Stimulated activated CD4-positive, alpha-beta T cell treated with anti-CD3 and anti-CD28 coated beads, Interleukin-2, amount 100 ng/mL, for 4 hours (primary cell): ENCODE results near the gene TPO.
"Not testable (repeated sequence)": the region's sequence is repeated elsewhere in the genome, so short reads cannot be mapped to it uniquely, and the experiment has no call there.

Experiments
- DNase-seq: peaks from one replicate; pipeline ENCODE4 v3.0.0-alpha.2; 2020; ENCODE audit warnings: low read depth

Gene TPO

DNA sequence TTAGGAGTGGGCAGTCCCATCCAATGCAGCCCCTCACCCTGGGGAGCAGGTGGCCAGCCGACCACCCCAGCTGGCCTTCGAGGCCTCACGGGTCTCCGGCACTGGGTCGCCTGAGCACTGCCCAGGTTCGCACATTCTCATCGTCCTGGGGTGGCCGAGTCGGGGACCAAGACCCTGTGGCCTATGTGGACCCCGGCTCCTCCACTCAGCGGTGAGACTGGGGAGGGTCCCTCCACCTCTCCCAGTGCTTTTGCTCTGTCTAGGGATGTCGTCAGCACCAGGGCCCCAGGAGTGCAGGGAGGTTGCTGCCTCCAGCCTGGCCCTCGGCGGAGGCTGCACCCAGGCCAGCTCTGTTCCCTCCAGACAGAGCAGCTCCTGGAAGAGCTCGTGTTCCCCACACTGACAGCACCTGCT is 89.6 kb downstream of the TPO start:
- DNase-seq: no peak

DNA sequence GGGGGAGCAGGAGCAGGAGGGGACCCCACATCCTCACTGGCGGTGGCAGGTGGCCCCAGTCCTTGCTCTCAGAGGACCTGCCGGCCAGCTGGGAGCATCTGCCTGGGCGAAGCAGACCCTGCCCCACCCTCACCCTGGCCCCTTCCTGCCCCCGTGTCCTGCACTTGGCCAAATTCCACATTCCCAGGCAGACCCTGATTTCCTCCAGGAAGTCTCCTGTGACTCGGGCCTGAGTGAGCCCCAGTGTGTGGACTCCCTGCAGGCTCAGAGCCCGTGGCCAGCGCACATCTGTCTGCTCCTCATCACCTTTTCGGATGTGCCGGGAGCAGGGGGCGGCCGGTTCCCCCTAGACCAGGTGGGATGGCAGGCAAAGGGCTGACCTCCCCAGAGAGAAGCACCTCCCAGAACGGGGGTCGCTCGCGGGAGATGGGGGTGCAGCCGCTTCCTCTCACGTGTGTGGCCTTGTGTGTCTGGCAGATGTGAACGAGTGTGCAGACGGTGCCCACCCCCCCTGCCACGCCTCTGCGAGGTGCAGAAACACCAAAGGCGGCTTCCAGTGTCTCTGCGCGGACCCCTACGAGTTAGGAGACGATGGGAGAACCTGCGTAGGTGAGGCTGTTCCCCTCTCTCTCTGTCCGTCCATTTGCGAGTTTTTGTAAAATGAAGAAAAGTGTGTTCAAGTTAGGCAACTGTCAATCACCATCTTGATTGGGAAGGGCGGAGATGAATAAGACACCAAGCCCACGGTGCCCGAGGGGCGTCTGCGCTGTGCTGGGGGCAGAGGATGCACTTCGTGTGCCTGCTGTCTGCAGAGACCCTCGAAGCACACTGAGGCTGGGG is 90.4 kb downstream of the TPO start:
- DNase-seq: no peak

DNA sequence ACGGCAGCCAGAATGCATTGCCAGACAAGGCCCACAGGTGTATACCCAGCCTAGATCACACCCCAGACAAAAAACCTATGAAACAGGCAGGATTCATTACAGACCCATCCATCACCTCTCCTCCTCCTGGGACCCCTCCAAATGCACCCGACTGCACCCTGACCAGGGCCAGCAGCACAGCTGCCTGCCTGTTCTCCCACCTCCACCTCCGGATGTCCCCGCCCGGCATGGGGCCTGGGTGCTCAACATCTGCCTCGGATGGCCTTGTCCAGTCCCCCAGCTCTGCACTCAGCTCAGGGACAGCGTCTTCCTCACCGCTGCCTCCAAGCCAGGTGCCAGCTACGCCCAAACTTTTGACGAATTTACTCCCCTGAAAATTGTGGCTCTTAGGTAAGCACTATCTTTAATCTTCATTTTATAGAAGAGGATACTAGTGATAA is 91.1 kb downstream of the TPO start:
- DNase-seq: no peak

- DNase-seq: no peak
Observed at GRCh38 chr2:1505031-1505441, 91.8 kb downstream of the TPO start.

DNA sequence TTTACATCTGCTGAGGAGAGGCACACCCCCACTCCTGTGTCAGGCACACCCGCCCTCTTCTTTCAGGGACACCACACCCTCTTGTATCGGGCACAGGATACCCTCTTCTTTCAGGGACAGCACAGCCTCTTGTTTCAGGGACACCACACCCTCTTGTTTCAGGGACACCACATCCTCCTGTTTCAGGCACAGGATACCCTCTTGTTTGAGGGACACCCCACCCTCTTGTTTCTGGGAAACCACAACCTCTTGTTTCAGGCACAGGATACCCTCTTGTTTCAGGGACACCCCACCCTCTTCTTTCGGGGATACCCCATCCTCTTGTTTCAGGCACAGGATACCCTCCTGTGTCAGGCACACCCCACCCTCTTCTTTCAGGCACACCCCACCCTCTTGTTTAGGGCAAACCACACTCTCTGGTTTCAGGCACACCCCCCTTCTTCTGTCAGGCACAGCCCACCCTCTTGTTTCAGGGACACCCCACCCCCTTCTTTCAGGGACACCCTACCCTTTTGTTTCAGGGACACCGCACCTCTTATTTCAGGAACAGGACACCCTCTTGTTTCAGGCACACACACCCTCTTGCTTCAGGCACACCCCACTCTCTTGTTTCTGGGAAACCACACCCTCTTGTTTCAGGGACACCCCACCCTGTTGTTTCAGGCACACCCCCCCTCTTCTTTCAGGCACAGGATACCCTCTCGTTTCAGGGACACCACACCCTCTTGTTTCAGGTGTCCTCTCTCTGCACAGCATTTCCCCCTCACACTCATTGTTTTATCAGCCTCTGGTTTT is 96.2 kb downstream of the TPO start:
- DNase-seq: no peak

DNA sequence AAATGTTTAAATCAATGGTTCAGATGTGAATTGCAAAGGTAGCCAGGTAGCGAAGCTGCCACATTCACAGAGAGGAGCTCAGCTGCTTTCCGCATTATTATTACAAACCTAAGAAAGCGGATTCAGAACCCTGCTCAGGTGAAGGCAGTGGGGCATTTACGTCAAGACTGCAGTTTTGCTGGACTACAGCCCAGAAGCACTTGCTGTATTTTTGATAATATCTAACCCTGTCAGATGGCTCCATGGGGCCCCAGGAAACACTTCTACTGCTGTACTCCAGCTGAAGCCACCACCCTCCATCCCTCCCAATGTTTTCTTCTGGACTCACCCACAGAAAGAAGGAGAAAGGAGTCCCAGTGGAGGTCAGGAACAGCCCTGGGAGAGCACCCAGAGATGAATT is 96.9 kb downstream of the TPO start:
- no peak for DNase-seq

DNA sequence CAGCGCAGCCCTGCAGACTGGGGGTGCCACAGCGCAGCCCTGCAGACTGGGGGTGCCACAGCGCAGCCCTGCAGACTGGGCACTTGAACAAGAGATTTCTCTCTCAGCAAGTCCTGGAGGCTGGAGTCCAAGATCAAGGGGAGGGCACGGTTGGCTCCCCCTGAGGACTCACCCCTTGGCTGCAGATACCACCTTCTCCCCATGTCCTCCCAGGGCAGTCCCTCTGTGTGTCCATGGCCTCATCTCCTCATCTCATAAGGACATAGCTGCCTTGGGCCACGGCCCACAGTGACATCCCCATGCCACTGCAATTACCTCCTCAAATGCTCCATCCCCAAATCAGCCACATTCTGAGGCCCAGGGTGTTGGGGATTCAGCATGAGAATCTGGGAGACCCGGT is 98.2 kb downstream of the TPO start:
- DNase-seq: no peak

GRCh38 chr2:1512321-1513289 is 99.3 kb downstream of the TPO start:
- no peak for DNase-seq

GRCh38 chr2:1514391-1515072 is 101.3 kb downstream of the TPO start:
- DNase-seq: no peak

DNA sequence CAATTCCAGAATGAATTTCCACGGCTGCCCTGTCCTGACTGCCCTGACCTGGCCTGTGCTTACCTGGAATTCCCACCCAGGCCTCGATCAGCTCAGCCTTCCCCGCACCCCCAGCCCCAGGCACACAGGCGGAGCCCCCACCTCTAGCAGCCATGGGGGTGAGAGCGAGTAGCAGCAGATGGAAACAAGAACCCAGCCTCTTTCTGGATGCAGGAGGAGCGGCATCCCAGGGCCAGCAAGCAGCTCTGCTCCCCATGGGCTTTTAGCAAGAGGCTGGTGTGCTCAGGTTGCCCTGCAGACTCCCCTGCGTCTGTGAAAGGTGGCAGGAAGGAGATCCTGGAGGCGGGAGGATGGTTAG is 101.8 kb downstream of the TPO start:
- DNase-seq: no peak

DNA sequence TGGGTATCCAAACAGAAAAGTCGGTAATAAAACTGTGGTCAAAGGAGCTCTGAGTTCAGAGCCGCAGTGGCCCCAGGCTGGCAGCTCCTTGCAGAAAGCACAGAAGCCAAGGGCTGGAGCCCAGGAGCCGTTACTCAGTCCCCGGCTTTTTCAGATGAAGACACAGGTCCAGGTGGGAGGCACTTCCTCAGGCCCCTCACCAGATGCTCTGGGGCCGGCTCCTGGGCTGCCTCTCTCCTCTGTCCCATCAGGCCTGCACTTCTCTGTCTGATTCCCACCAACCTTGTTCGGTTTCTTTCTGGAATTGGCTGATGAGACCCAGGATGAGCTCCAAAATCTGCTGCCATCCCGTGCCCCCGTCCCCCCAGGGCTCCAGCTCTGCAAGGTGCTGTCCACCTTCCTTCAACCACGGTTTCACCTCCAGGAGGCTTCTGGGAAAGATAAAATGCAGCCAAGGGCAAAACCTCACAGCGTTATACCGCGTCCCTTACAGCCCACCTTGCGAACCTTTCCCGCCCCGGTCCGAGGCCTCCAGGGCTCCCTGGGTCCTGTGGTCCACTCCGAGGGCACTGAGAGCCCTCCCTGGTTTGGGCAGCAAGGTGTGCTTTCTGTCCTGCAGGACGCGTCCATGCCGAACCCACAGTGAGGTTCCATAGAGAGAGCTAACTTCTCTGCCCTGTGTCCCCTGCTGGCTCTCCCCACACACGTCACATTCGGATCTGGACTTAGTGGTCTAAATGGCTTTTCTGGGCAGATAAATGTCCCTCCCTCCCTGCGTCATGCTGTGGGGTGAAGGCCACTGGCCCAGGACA is 102.9 kb downstream of the TPO start:
- no peak for DNase-seq

DNA sequence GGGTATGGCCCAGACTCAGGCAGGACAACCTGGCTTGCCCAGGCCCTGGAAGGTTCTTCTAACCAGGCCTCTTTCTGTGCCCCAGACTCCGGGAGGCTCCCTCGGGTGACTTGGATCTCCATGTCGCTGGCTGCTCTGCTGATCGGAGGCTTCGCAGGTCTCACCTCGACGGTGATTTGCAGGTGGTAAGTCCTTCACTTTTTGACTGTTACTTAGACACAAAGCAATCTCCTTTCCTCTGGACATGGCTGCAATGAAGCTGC is 103.5 kb downstream of the TPO start:
- no peak for DNase-seq

- not testable (repeated sequence) for DNase-seq
Observed at GRCh38 chr2:1517291-1517690, 104.0 kb downstream of the TPO start.

DNA sequence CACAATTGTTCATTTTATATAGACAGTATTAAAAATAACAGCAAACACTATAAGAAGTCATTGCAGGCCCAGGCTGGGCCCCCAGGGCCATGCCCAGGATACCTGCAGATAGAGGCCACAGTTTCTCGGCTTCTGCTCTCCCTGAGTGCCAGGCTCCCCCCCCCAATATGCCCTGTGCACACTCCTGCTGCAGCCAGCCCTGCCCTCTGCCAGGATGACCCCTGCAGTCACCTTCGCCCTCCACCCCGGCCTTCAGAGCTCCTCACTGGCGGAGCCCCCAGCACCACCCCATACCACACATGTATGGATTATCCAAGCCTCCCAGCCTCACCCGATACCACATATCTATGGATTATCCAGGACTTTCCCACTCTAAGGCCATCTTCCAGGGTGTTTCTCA is 104.5 kb downstream of the TPO start:
- DNase-seq: no peak

DNA sequence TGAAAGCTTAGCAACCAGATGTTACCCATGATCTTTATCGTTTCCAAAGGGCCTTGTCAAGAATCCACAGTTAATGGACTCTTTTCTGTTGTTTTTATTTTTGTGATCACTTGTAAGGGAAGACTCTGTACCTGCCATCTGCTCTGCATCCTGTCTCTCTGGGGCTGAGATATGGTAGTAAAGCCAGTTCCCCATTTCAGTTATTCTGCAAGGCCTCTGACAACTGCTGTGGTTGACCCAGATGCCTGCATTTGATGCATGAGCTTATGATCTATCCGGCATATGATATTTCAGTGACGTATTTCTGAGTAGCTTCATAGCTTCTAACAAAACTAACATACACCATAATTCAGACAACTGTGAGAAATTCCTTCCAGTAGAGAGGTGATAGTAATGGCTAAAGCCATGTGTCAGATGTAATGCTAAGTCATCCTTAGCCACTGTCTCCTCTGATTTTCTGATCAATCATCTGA is 105.1 kb downstream of the TPO start:
- DNase-seq: no peak

GRCh38 chr2:1518867-1519530 is 105.7 kb downstream of the TPO start:
- DNase-seq: no peak

DNA sequence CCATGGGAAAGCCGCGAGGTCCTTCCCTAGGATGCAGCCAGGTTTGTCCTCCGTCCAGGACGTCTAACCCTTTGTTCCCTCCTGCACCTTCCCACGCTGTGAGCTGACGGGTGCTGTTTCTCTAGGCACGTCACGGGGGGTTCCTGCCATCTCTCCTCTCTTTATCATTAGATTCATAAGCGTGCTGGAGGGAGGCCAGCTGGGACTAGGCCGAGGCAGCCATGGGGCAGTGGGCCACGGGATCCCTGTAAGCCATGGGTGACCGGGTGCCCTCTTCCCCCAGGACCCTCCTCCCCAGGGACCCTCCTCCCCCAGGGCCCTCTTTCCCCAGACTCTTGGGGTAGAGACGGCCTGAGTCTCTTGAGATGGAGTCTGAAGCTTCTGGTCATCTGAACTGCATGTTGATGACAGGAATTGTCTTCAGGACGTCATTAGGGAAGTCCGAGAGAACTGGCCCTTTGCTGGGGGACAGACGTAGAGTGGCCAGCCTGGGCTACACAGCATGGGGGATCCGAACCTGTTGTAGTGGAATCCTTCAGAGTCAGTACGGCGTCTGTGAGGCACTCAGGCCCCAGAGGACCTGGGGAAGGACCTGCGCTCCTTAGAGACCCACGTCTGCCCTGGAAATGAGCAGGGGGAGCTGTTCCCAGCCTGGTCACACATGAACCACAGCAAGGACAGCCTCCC is 108.1 kb downstream of the TPO start:
- DNase-seq: no peak

GRCh38 chr2:1521878-1522830 is 108.9 kb downstream of the TPO start:
- no peak for DNase-seq
